ENCODE measurements around the gene OR1M1. TPM values are rescaled to one million over a fixed set of nuclear protein-coding genes. Genes with fewer than 3 reads are reported as not detected.
"Not testable (repeated sequence)": the region's sequence is repeated elsewhere in the genome, so short reads cannot be mapped to it uniquely, and the experiment has no call there.

Gene OR1M1
- total RNA-seq, 2 experiments from 2014 or later, result not detected

DNA sequence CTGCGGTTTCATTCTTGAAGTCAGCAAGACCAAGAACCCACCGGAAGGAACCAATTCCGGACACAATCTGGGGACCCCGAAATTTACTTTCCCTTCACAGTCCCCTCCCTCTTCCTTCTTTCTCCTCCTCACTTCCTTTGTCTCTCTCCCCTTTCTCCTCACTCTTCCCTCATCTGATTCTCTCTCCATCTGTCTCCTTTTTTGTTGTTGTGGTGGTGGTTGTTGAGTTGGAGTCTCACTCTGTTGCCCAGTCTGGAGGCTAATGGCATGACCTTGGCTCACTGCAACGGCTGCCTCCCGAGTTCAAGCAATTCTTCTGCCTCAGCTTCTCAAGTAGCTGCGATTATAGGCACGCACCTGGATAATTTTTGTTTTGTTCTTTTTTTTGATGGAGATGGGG lies 32.7 kb upstream of the OR1M1 start:
- intact Hi-C loops (cut with DNase I, micrococcal nuclease), result no loop called here
- ATAC-seq (ENCODE audit: poor library complexity) (no peak), DNase-seq (no peak)
- Mint-ChIP-seq H3K27ac (no peak overlapping the region), H3K36me3 (ENCODE audit: low read depth) (no peaks in the 10 kb centered on the region), H3K4me1 (ENCODE audit: low read depth) (no peaks in the 10 kb centered on the region), H3K4me3 (no peak overlapping the region), H3K9me3 (no peaks in the 10 kb centered on the region), H3K27me3 (no peaks in the 10 kb centered on the region)
- ChIA-PET POLR2A (no interaction called here), CTCF (no interaction called here)
- no peak overlapping the region for H3K4me3 ChIP-seq (ENCODE audit: low read length)
- peaks cover 0 to 5% of the 10 kb centered on the region in 2 experiments for H3K9me3 ChIP-seq (ENCODE audit: control insufficient read depth in 1 of 2, insufficient read depth in 1 of 2, low read length in 2 of 2)
- no peaks in the 10 kb centered on the region for H3K27me3 ChIP-seq (ENCODE audit: control insufficient read depth in 1 of 2, insufficient read depth in 2 of 2, low read length in 2 of 2)
- no peak for TF ChIP-seq CTCF (IDR thresholded peaks at IDR 0.05)
- H3K27ac ChIP-seq (ENCODE audit: low read depth in 1 of 2, low read length in 2 of 2), result no peak overlapping the region
- H3K36me3 ChIP-seq (ENCODE audit: insufficient read depth, low read length), result no peaks in the 10 kb centered on the region
- H3K4me1 ChIP-seq (ENCODE audit: insufficient read depth, low read length), result no peaks in the 10 kb centered on the region

- intact Hi-C loops (cut with DNase I, micrococcal nuclease), result no loop called here
- DNase-seq (no peak), ATAC-seq (ENCODE audit: poor library complexity) (no peak)
- Histone ChIP-seq H3K4me3 (ENCODE audit: low read length) (no peak overlapping the region), H3K27me3 (ENCODE audit: control insufficient read depth in 1 of 2, insufficient read depth in 2 of 2, low read length in 2 of 2) (no peaks in the 10 kb centered on the region), H3K4me1 (ENCODE audit: insufficient read depth, low read length) (no peaks in the 10 kb centered on the region), H3K27ac (ENCODE audit: low read depth in 1 of 2, low read length in 2 of 2) (no peak overlapping the region), H3K36me3 (ENCODE audit: insufficient read depth, low read length) (no peaks in the 10 kb centered on the region), H3K9me3 (ENCODE audit: control insufficient read depth in 1 of 2, insufficient read depth in 1 of 2, low read length in 2 of 2) (peaks cover 0 to 5% of the 10 kb centered on the region in 2 experiments)
- ChIA-PET POLR2A (no interaction called here), CTCF (no interaction called here)
- Mint-ChIP-seq H3K4me1 (ENCODE audit: low read depth) (no peaks in the 10 kb centered on the region), H3K9me3 (no peaks in the 10 kb centered on the region), H3K27me3 (no peaks in the 10 kb centered on the region), H3K27ac (no peak overlapping the region), H3K36me3 (ENCODE audit: low read depth) (no peaks in the 10 kb centered on the region), H3K4me3 (no peak overlapping the region)
- TF ChIP-seq CTCF (IDR thresholded peaks at IDR 0.05), result no peak
These were observed 32.1 kb upstream of the OR1M1 start for GRCh38 chr19:9054765-9055164.

GRCh38 chr19:9056131-9056530 lies 30.7 kb upstream of the OR1M1 start:
- CTCF ChIA-PET; intact Hi-C loops (cut with DNase I, micrococcal nuclease); POLR2A ChIA-PET; H3K36me3 Mint-ChIP-seq (ENCODE audit: low read depth); H3K4me1 Mint-ChIP-seq (ENCODE audit: low read depth); H3K9me3 ChIP-seq (ENCODE audit: control insufficient read depth in 1 of 2, insufficient read depth in 1 of 2, low read length in 2 of 2); ATAC-seq (ENCODE audit: poor library complexity); H3K4me3 ChIP-seq (ENCODE audit: low read length); H3K4me1 ChIP-seq (ENCODE audit: insufficient read depth, low read length); H3K27me3 ChIP-seq (ENCODE audit: control insufficient read depth in 1 of 2, insufficient read depth in 2 of 2, low read length in 2 of 2); H3K4me3 Mint-ChIP-seq; H3K27ac Mint-ChIP-seq; H3K27ac ChIP-seq (ENCODE audit: low read depth in 1 of 2, low read length in 2 of 2); DNase-seq; H3K36me3 ChIP-seq (ENCODE audit: insufficient read depth, low read length); H3K27me3 Mint-ChIP-seq; H3K9me3 Mint-ChIP-seq: not testable (repeated sequence)

DNA sequence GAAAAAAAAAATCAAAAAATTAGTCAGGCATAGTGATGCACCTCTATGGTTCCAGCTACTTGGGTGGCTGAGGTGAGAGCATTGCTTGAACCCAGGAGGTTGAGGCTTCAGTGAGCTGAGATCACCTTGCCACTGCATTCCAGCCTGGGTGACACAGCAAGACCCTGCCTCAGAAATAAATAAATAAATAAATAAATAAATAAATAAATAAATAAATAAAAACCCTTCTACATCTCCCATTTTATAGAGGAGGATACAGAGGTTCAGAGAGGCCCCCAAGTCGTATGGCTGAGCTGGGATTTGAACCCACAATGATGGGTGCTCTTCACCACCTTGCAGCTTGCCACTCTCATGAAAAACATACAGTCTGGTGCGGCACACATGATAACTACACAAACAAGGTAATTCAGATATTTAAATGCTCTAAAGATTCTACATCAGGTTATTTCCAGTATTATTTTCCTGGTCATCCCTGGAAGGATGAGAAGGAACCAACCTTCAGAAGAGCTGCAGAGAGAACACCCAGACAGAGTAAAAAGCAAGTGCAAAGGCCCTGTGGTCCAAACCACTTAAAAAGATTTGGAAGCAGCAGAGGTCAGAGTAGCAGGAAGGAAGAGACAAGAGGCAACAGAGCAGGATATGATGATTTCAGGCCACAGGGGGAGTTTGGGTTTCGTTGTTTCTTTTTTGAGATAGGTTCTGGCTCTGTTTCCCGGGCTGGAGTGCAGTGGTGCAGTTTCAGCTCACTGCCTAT lies 29.2 kb upstream of the OR1M1 start:
- Histone ChIP-seq H3K4me3 (ENCODE audit: low read length) (no peak overlapping the region), H3K4me1 (ENCODE audit: insufficient read depth, low read length) (no peaks in the 10 kb centered on the region), H3K27me3 (ENCODE audit: control insufficient read depth in 1 of 2, insufficient read depth in 2 of 2, low read length in 2 of 2) (no peaks in the 10 kb centered on the region), H3K9me3 (ENCODE audit: control insufficient read depth in 1 of 2, insufficient read depth in 1 of 2, low read length in 2 of 2) (peaks cover 0 to 5% of the 10 kb centered on the region in 2 experiments), H3K27ac (ENCODE audit: low read depth in 1 of 2, low read length in 2 of 2) (no peak overlapping the region), H3K36me3 (ENCODE audit: insufficient read depth, low read length) (no peaks in the 10 kb centered on the region)
- TF ChIP-seq CTCF (IDR thresholded peaks at IDR 0.05), result no peak
- Mint-ChIP-seq H3K4me1 (ENCODE audit: low read depth) (no peaks in the 10 kb centered on the region), H3K36me3 (ENCODE audit: low read depth) (no peaks in the 10 kb centered on the region), H3K27me3 (no peaks in the 10 kb centered on the region), H3K4me3 (no peak overlapping the region), H3K9me3 (no peaks in the 10 kb centered on the region), H3K27ac (no peak overlapping the region)
- ATAC-seq (ENCODE audit: poor library complexity), result no peak
- POLR2A ChIA-PET, result no interaction called here
- no peak for DNase-seq
- CTCF ChIA-PET, result no interaction called here
- intact Hi-C loops (cut with DNase I, micrococcal nuclease), result no loop called here

Data from CD4-positive, alpha-beta T cell (primary cell).